Retinal pigment epithelial cell (primary cell): ENCODE data around the gene PLVAP.

Experiments used
- DNase-seq: peaks from one replicate; pipeline ENCODE4 v3.0.0-alpha.2; 2010; ENCODE audit warnings: low read depth
- H3K4me3 ChIP-seq: 2 replicates; pipeline ENCODE4 v1.5.1; 2011; ENCODE audit warnings: mild to moderate bottlenecking, low read length, control low read depth, moderate library complexity
- TF ChIP-seq, protein P1 (sequence below): conservative IDR thresholded peaks from 2 replicates; pipeline ENCODE4 v1.5.1; 2011; ENCODE audit warnings: low read depth, low read length, control low read depth, inconsistent platforms

Gene PLVAP

DNA sequence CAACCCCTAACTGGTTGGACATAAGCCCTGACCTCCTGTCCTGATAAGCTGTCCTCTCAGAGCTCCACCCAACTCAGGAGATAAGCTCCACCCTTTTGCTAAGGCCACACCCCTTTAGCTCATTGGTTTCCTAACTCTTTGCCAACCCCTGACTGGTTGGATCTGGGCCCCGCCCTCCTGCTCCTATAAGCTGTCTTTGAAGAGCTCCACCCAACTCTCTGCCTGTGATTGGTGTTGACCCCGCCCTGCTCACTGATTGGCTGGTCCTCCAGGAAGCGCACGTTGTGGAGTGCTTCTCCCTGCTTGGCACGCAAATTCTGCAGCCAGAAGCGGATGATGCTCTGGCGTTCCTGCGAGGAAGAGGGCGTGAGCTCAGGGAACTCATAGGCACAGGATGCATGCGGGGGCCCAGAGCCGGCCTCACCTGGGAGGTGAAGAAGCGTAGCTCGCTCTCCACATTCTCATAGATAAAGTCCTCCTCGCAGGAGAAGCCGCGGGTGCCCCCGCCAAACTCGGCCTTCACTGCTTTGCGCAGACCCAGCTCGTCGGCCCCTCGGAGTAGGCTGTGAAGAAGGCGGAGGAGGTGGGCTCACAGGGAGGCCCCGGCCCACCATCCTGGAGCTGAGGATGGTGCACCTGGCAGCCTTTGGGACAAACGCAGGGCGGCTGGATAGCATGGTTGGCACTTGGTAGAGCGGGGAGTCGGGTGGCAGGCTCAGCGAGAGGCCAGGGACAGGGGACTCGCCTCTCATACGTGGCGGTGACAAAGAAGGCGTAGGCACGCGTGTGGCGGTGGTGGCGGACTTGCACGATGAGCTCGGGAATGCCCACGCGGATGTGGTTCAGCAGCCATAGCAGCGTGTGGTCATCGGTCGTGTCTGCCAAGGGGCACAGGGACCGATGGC lies 44.2 kb downstream of the PLVAP start:
- no peak for DNase-seq
- TF ChIP-seq, protein P1, sequence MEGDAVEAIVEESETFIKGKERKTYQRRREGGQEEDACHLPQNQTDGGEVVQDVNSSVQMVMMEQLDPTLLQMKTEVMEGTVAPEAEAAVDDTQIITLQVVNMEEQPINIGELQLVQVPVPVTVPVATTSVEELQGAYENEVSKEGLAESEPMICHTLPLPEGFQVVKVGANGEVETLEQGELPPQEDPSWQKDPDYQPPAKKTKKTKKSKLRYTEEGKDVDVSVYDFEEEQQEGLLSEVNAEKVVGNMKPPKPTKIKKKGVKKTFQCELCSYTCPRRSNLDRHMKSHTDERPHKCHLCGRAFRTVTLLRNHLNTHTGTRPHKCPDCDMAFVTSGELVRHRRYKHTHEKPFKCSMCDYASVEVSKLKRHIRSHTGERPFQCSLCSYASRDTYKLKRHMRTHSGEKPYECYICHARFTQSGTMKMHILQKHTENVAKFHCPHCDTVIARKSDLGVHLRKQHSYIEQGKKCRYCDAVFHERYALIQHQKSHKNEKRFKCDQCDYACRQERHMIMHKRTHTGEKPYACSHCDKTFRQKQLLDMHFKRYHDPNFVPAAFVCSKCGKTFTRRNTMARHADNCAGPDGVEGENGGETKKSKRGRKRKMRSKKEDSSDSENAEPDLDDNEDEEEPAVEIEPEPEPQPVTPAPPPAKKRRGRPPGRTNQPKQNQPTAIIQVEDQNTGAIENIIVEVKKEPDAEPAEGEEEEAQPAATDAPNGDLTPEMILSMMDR, result no peak
- no peak overlapping the region for H3K4me3 ChIP-seq

DNA sequence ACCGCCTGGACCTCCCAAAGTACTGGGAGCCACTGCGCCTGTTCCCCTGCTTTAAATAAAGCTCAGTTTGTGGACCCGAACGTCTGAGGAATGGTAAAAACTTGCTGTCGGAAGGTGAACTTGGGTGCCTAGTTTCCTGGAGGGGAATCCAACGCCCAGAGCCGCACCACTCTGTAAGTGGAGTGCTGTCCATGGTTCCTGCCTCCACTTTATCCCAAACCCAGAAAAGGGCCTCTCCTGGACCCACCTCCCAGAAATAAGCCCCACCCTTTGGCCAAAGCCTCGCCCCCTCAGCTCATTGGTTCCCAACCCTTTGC lies 44.8 kb downstream of the PLVAP start:
- H3K4me3 ChIP-seq, result no peak overlapping the region
- no peak for DNase-seq
- TF ChIP-seq, protein P1, result no peak

DNA sequence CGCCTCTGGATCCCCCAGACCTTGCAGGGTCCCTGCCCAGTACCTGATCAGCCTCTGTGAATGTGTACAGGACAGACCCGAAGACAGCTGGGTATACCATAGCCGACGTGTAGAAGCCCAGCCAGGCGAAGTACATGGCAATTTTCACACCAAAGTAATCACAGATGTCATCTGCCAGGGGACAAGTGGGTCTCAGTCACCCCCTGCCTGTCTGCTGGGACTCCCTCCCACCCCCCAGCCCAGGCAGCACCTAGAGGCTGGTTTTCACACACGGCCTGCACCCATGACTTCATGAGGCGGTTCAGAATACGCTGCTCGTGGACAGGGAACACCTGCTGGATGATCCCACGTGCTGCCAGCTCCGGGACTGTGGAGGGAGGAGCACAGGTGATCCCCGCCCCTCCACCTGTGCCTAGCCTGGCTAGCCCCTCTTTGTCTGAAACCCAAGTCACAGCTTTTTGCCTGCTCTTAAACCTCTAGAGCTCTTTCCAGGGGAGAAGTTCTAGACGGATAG lies 46.0 kb downstream of the PLVAP start:
- no peak for DNase-seq
- TF ChIP-seq, protein P1, result no peak

DNA sequence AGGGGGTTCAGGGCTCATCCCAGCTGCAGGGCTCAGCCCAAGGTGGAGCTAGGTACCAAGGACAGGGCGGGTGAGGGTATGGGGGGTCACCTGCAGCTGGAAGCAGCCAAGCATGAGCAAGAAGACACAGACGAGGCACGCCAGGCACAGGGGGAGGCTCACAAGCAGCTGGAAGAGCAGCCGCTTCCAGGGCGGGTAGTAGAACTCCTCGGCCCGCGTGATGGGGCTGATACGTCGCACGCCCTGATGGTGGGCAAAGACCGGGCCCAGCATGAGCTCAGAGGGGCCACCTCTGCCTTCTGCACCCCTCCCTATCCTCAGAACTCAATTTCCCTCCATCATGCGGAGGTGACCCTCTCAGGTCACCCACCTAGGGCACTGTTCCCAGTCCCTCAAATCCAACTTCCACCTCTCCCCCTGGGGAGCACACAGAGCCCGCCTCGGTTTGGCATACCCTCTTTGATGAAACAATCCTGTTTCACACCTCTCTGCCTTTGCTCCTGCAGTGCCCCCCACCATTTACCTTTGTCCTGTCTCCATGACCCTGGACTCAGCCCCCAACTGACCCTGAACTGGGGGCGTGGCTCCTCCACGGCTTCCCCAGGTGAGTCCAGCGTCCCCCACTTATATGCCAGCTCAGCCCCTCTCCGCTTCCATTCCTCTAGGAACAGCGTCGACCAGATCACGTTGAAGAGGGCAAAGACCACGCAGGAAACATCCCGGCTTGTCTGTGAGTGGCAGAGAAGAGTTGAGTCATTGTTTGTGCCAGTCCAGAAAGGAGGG lies 46.7 kb downstream of the PLVAP start:
- no peak overlapping the region for H3K4me3 ChIP-seq
- TF ChIP-seq, protein P1, result no peak

More for the DNA sequence above, 46.0 kb downstream of the PLVAP start:
- H3K4me3 ChIP-seq, result no peak overlapping the region

DNA sequence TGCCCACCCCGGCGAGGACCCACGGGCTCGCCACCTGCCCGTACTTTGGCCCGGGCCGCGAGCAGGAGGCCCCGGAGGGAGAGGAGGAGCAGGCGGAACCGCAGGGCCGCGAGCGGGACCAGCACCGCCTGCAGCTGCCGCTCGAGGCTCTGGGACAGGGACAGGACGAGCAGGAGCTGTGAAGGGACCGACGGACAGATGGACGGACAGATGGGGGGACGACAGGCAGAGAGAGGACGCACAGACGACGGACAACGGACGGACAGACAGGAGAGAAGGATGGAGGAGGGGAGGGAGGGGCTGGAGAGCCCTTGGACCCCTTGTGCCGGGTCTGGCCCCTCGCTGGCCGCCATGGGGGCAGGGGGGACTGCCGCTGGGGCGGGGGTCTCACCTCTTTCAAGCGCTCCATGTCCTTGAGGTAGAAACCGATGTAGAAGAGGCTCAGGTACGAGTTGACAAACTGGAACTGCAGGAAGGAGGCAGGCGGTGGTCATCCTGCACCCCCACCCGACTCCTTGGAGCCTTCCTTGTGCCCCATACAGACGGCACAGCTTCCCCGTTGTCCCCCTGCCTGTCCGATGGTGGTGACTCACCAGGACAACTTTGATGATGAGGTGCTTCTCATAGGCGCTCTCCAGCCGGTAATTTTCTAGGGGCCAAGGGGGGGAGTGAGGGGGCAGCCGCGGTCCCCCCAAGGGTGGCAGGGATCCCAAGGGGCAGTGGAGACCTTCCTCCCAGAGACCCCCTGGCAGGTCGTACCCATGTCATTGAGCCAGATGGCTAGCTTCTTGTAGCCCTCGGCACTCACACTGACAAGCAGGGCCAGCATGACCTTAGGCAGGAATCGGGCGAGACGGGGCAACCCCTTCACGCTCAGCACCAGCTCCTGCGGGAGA lies 47.5 kb downstream of the PLVAP start:
- no peak overlapping the region for H3K4me3 ChIP-seq
- DNase-seq, result no peak

More for the DNA sequence above, 46.7 kb downstream of the PLVAP start:
- no peak for DNase-seq

More for the DNA sequence above, 47.5 kb downstream of the PLVAP start:
- TF ChIP-seq, protein P1, result no peak
